Measurements from ENCODE around the gene CBL.

Gene CBL

GRCh38 chr11:119351232-119351631, 145.1 kb downstream of the CBL start:
- DNase-seq, result no peak

- no peak for DNase-seq
Measured at GRCh38 chr11:119352857-119353260, 146.7 kb downstream of the CBL start.

- DNase-seq, result no peak
Measured at GRCh38 chr11:119355091-119355843, 149.1 kb downstream of the CBL start.

- peak; percentile 48 for DNase-seq
Measured at GRCh38 chr11:119356349-119357031, 150.4 kb downstream of the CBL start.

GRCh38 chr11:119357074-119357473, 150.9 kb downstream of the CBL start:
- DNase-seq, result no peak
